HepG2 (cell line): ENCODE data around the gene THOC6. TPM values are rescaled to one million over a fixed set of nuclear protein-coding genes. Genes with fewer than 3 reads are reported as not detected.

ENCODE experiments used
- ATAC-seq: fragments of 200-7000 bp; cut with Tn5 transposase; 3 replicates; pipeline ENCODE4 v1.9.1; 2020; ENCODE audit warnings: mild to moderate bottlenecking, moderate library complexity
- BruUV-seq: library from RNA; stranded (reverse); fragments of 400-500 nt; replicated peaks from 2 replicates; lab custom pipeline; 2021; lab: Mats Ljungman, UMichigan
- CTCF ChIA-PET: fragments of 300-600 bp; formaldehyde crosslinking; extraction: SDS; loops from one replicate; lab custom pipeline; 2021; ENCODE audit warnings: low total read pairs, inconsistent platforms, low intra/inter-chr PET ratio; lab: Yijun Ruan, JAX
- POLR2A ChIA-PET: fragments of 350-600 bp; sonication (Branson Sonifier 250); formaldehyde crosslinking; loops from one replicate; lab custom pipeline; 2020; ENCODE audit warnings: antibody characterized with exemption, inconsistent platforms; lab: Yijun Ruan, JAX
- DNase-seq: peaks from one replicate; pipeline ENCODE4 v3.0.0-alpha.2; 2015; ENCODE audit warnings: low spot score
- FAIRE-seq: peaks from 3 replicates; lab custom pipeline; 2011; peaks lifted over from hg19 to GRCh38; lab: Jason Lieb, UNC
- H2AFZ ChIP-seq: one replicate; pipeline ENCODE4 v1.6.1; 2011; ENCODE audit warnings: low read length, inconsistent platforms
- H3K27ac ChIP-seq: fragments of 300-600 bp; 3 replicates; pipeline ENCODE4 v1.8.0; 2011; ENCODE audit warnings: mixed run types, mild to moderate bottlenecking, mixed read lengths, low read length, inconsistent platforms; ENCODE audit not compliant: insufficient read depth; ENCODE audit errors: extremely low read length
- H3K27me3 ChIP-seq, 2 experiments: fragments of 200-600 bp in 1 of 2; 2 replicates in 1 of 2; 3 replicates in 1 of 2; pipeline versions ENCODE4 v1.6.0 to v1.8.0; 2011; ENCODE audit warnings: low read length in 2 of 2, mild to moderate bottlenecking in 2 of 2, moderate library complexity in 2 of 2, inconsistent platforms in 1 of 2; ENCODE audit not compliant: insufficient read depth in 2 of 2, control insufficient read depth in 1 of 2
- H3K36me3 ChIP-seq, 2 experiments: fragments of 200-600 bp in 1 of 2; replicated peaks in 1 of 2; 2 replicates in 1 of 2; 3 replicates in 1 of 2; pipeline versions ENCODE4 v1.5.1 to v1.8.0; 2011; ENCODE audit warnings: low read length in 2 of 2, inconsistent platforms in 1 of 2; ENCODE audit not compliant: insufficient read depth in 2 of 2, control insufficient read depth in 1 of 2
- H3K4me1 ChIP-seq: 2 replicates; pipeline ENCODE4 v1.5.1; 2012; ENCODE audit warnings: low read length, inconsistent platforms; ENCODE audit not compliant: insufficient read depth
- H3K4me2 ChIP-seq: 2 replicates; pipeline ENCODE4 v1.6.0; 2011; ENCODE audit warnings: low read depth, low read length, inconsistent platforms
- H3K4me3 ChIP-seq, 3 experiments: fragments of 200-600 bp in 1 of 3; sonication (generic), shearing (Covaris generic) in 1 of 3; replicated peaks in 1 of 3; 2 replicates each; pipeline ENCODE4 v1.5.1; 2011 to 2016; ENCODE audit warnings: low read length in 3 of 3, inconsistent platforms in 2 of 3, low read depth in 2 of 3, mild to moderate bottlenecking in 2 of 3, control low read depth in 1 of 3, mixed read lengths in 1 of 3; ENCODE audit not compliant: insufficient read depth in 1 of 3
- H3K79me2 ChIP-seq: one replicate; pipeline ENCODE4 v1.6.1; 2011; ENCODE audit warnings: low read length, inconsistent platforms; ENCODE audit not compliant: insufficient read depth
- H3K9ac ChIP-seq: 2 replicates; pipeline ENCODE4 v1.6.0; 2011; ENCODE audit warnings: mild to moderate bottlenecking, low read depth, low read length, inconsistent platforms; ENCODE audit not compliant: insufficient read depth
- H3K9me3 ChIP-seq: 2 replicates; pipeline ENCODE4 v1.5.1; 2012; ENCODE audit warnings: mild to moderate bottlenecking, low read length
- H4K20me1 ChIP-seq: 2 replicates; pipeline ENCODE4 v1.6.0; 2011; ENCODE audit warnings: inconsistent platforms, mild to moderate bottlenecking, low read length, moderate library complexity; ENCODE audit not compliant: insufficient read depth
- BHLHE40 ChIP-seq: IDR thresholded peaks from 2 replicates; pipeline ENCODE4 v1.6.1; 2011; ENCODE audit warnings: low read length, improper control_type of control experiment
- CEBPG ChIP-seq: IDR thresholded peaks from 2 replicates; pipeline ENCODE4 v1.6.1; 2016
- FOSL2 ChIP-seq: sonication (generic); formaldehyde crosslinking; IDR thresholded peaks from 2 replicates; pipeline ENCODE4 v1.4.0; 2020; ENCODE audit warnings: missing genetic modification reagents
- FOXC1 ChIP-seq: sonication (generic); formaldehyde crosslinking; IDR thresholded peaks from 2 replicates; pipeline ENCODE4 v1.8.0; 2022; ENCODE audit warnings: mild to moderate bottlenecking, missing genetic modification reagents, borderline replicate concordance
- RARA ChIP-seq: IDR thresholded peaks from 2 replicates; pipeline ENCODE4 v1.6.1; 2016; ENCODE audit warnings: missing genetic modification reagents, missing compliant biosample characterization
- SOX13 ChIP-seq, 3 experiments: fragments of 450-650 bp in 1 of 3; sonication (generic) in 1 of 3; formaldehyde crosslinking in 1 of 3; IDR thresholded peaks in 2 of 3; conservative IDR thresholded peaks in 1 of 3; 2 replicates each; pipeline versions ENCODE4 v1.5.0 to v1.6.1; 2016 to 2020; ENCODE audit warnings: antibody characterized with exemption in 1 of 3, mild to moderate bottlenecking in 1 of 3, missing compliant biosample characterization in 1 of 3, missing genetic modification reagents in 1 of 3, moderate library complexity in 1 of 3
- SOX6 ChIP-seq, 2 experiments: fragments of 450-650 bp in 1 of 2; sonication (generic) in 1 of 2; formaldehyde crosslinking in 1 of 2; IDR thresholded peaks; 2 replicates each; pipeline versions ENCODE4 v1.4.0 to v1.6.1; 2017 to 2020; ENCODE audit warnings: antibody characterized with exemption in 1 of 2, mild to moderate bottlenecking in 1 of 2, missing genetic modification reagents in 1 of 2
- TAF1 ChIP-seq: sonication (generic); formaldehyde crosslinking; IDR thresholded peaks from 2 replicates; pipeline ENCODE4 v1.4.0; 2020; ENCODE audit warnings: missing genetic modification reagents
- THAP11 ChIP-seq: IDR thresholded peaks from 2 replicates; pipeline ENCODE4 v1.6.1; 2016; ENCODE audit warnings: missing biosample characterization, missing genetic modification reagents
- TP53 ChIP-seq: sonication (generic); formaldehyde crosslinking; conservative IDR thresholded peaks from 2 replicates; pipeline ENCODE4 v1.4.0; 2020; ENCODE audit warnings: missing genetic modification reagents
- ZBTB3 ChIP-seq: sonication (generic); formaldehyde crosslinking; IDR thresholded peaks from 2 replicates; pipeline ENCODE4 v1.4.0; 2020; ENCODE audit warnings: low read depth, mild to moderate bottlenecking, moderate library complexity, missing genetic modification reagents, borderline replicate concordance
- ZEB1 ChIP-seq: IDR thresholded peaks from 2 replicates; pipeline ENCODE4 v1.6.1; 2012; ENCODE audit warnings: mild to moderate bottlenecking, low read depth, inconsistent platforms; ENCODE audit not compliant: insufficient replicate concordance
- ZNF17 ChIP-seq: sonication (generic); formaldehyde crosslinking; IDR thresholded peaks from 2 replicates; pipeline ENCODE4 v1.5.0; 2020; ENCODE audit warnings: mild to moderate bottlenecking, missing genetic modification reagents
- ZNF3 ChIP-seq: IDR thresholded peaks from 2 replicates; pipeline ENCODE4 v1.7.0; 2017; ENCODE audit warnings: inconsistent platforms
- ZNF792 ChIP-seq: IDR thresholded peaks from 2 replicates; pipeline ENCODE4 v1.6.1; 2016
- WGBS: methylation state at CpG from one replicate; pipeline ENCODE4 v1.1.6; 2017; ENCODE audit warnings: low lambda C conversion rate; 5-methylcytosine and 5-hydroxymethylcytosine counted together
- in situ Hi-C: cut with HindIII; loops from 2 replicates; pipeline ENCODE4 v1.10.0; 2017; ENCODE audit warnings: low pct_unique_long_range_greater_than_20kb; ENCODE audit not compliant: extremely low pct_ligation_motif_present
- intact Hi-C: fragments of 100-400 bp; cut with micrococcal nuclease; formaldehyde crosslinking; loops from one replicate; pipeline ENCODE4 v1.10.0; 2022; ENCODE audit not compliant: unreplicated experiment
- polyA plus RNA-seq, 8 experiments: library from polyadenylated mRNA; depleted of rRNA in 3 of 8; stranded (reverse) in 7 of 8; unstranded in 1 of 8; fragments of >200 nt; fragmentation: Illumina TruSeq in 4 of 8; extraction: Trizol in 4 of 8; gene quantifications; 2 replicates each; pipeline versions ENCODE4 v1.2.1 to v1.2.3, GENCODE V29; 2011 to 2016; ENCODE audit warnings: low read depth in 4 of 8, missing spikeins in 1 of 8, mixed read lengths in 1 of 8; ENCODE audit not compliant: insufficient read depth in 1 of 8
- total RNA-seq, 5 experiments: library from RNA; depleted of rRNA; stranded (reverse); fragments of >200 nt; fragmentation: Illumina TruSeq; extraction: Trizol; gene quantifications; 2 replicates each; pipeline ENCODE4 v1.2.3, GENCODE V29; 2016; ENCODE audit warnings: low read depth in 1 of 5
- TF ChIP-seq, protein P1 (sequence below): sonication (generic); formaldehyde crosslinking; IDR thresholded peaks from 2 replicates; pipeline ENCODE4 v1.8.1; 2023; ENCODE audit warnings: mild to moderate bottlenecking, missing genetic modification reagents, borderline replicate concordance
- TF ChIP-seq, protein P2 (sequence below): sonication (generic); formaldehyde crosslinking; IDR thresholded peaks from 2 replicates; pipeline ENCODE4 v1.4.0; 2020; ENCODE audit warnings: missing genetic modification reagents
- TF ChIP-seq, protein P3 (sequence below): sonication (generic); formaldehyde crosslinking; IDR thresholded peaks from 2 replicates; pipeline ENCODE4 v1.8.0; 2023; ENCODE audit warnings: mild to moderate bottlenecking, missing genetic modification reagents
- TF ChIP-seq, protein P4 (sequence below): sonication (generic); formaldehyde crosslinking; IDR thresholded peaks from 2 replicates; pipeline ENCODE4 v1.4.0; 2020; ENCODE audit warnings: missing genetic modification reagents
- TF ChIP-seq, protein P5 (sequence below): sonication (generic); formaldehyde crosslinking; IDR thresholded peaks from 2 replicates; pipeline ENCODE4 v1.4.0; 2020; ENCODE audit warnings: mild to moderate bottlenecking, missing genetic modification reagents

THOC6 gene
- total and polyA plus RNA-seq, 2 of the 13 experiments (the other 11 are each of a cell fraction or from before 2014, with no cell fraction given): 32.1 to 37.0 TPM

DNA sequence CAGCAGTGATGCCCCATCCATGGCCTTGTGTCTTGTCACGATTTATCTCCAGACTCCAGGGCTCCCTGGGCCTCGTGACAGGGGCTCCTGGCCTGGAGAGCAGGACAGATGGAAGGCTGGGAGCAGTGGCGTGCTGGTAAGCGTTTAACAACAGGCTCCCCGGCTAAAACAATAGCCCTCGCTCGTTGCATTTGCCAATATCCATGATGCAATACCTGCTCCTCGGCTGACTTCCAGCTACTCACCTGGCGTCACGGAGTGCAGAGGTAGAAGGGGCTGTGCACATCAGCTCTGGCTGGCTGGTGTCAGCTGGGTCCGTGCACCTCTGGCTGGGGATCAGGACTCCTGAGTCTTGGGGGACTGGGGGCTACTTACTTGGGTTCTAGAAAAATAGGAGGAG lies 14.4 kb downstream of the THOC6 start:
- Histone ChIP-seq H3K27me3 (peaks cover 16 to 73% of the 10 kb centered on the region in 2 experiments; a peak in 4 of 5 replicates), H3K36me3 (no peaks in the 10 kb centered on the region), H3K4me2 (no peak overlapping the region), H3K79me2 (no peaks in the 10 kb centered on the region), H2AFZ (no peak overlapping the region), H3K9ac (no peak overlapping the region), H4K20me1 (no peaks in the 10 kb centered on the region), H3K4me3 (no peak overlapping the region), H3K4me1 (peaks cover 34% of the 10 kb centered on the region), H3K9me3 (no peaks in the 10 kb centered on the region), H3K27ac (no peak overlapping the region)
- FAIRE-seq (no peak), ATAC-seq (peak; percentile 10; the same call in 2 of the 3 replicates), DNase-seq (peak; percentile 33)
- ChIA-PET POLR2A (interaction anchor here (0.7 to 1.4 kb wide), 6 partner anchors 10 to 28 kb away, joined by 3 to 5 read pairs (median 4); partner anchors contain the start of genes HCFC1R1, IL32 and THOC6), CTCF (no interaction called here)
- BruUV-seq: no TSS peak
- in situ Hi-C loops (no loop called here), intact Hi-C loops (no loop called here)
- WGBS: 8% methylated on average over 3 of the region's 11 CpGs
- TF ChIP-seq, protein P1, sequence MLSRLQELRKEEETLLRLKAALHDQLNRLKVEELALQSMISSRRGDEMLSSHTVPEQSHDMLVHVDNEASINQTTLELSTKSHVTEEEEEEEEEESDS (CRISPR knock-in tag): no peak
- TF ChIP-seq ZEB1 (peak; percentile 63), ZNF17 (no peak), CEBPG (CRISPR knock-in tag) (peak; percentile 94), ZBTB3 (CRISPR knock-in tag) (no peak), TAF1 (CRISPR knock-in tag) (no peak), SOX6 (IDR thresholded peaks at IDR 0.05) (no peak), SOX6 (CRISPR knock-in tag; IDR thresholded peaks at IDR 0.05) (peak; percentile 91), ZNF792 (peak; percentile 67; the same call in 1 of the 2 replicates), FOSL2 (peak; percentile 43; the same call in 1 of the 2 replicates), SOX13 (IDR thresholded peaks at IDR 0.05) (peak; percentile 65; the same call in 1 of the 2 replicates), SOX13 (CRISPR knock-in tag; conservative IDR thresholded peaks at IDR 0.05 in 1 of 2, IDR thresholded peaks at IDR 0.05 in 1 of 2) (peak in 1 of 2 experiments; percentile 88; a peak in 2 of 4 replicates), BHLHE40 (peak; percentile 9; the same call in 1 of the 2 replicates), FOXC1 (no peak), ZNF3 (CRISPR knock-in tag) (no peak), THAP11 (CRISPR knock-in tag) (0 out of 2 replicates have a peak, but pooled peaks have one; percentile 31), TP53 (CRISPR knock-in tag) (no peak), RARA (CRISPR knock-in tag) (no peak)
- TF ChIP-seq, protein P2, sequence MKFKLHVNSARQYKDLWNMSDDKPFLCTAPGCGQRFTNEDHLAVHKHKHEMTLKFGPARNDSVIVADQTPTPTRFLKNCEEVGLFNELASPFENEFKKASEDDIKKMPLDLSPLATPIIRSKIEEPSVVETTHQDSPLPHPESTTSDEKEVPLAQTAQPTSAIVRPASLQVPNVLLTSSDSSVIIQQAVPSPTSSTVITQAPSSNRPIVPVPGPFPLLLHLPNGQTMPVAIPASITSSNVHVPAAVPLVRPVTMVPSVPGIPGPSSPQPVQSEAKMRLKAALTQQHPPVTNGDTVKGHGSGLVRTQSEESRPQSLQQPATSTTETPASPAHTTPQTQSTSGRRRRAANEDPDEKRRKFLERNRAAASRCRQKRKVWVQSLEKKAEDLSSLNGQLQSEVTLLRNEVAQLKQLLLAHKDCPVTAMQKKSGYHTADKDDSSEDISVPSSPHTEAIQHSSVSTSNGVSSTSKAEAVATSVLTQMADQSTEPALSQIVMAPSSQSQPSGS (CRISPR knock-in tag): 0 out of 2 replicates have a peak, but pooled peaks have one; percentile 47
- TF ChIP-seq, protein P3, sequence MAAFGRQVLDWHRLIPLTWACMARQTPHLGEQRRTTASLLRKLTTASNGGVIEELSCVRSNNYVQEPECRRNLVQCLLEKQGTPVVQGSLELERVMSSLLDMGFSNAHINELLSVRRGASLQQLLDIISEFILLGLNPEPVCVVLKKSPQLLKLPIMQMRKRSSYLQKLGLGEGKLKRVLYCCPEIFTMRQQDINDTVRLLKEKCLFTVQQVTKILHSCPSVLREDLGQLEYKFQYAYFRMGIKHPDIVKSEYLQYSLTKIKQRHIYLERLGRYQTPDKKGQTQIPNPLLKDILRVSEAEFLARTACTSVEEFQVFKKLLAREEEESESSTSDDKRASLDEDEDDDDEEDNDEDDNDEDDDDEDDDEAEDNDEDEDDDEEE (CRISPR knock-in tag): no peak
- TF ChIP-seq, protein P4, sequence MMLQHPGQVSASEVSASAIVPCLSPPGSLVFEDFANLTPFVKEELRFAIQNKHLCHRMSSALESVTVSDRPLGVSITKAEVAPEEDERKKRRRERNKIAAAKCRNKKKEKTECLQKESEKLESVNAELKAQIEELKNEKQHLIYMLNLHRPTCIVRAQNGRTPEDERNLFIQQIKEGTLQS (CRISPR knock-in tag): peak; percentile 76
- TF ChIP-seq, protein P5, sequence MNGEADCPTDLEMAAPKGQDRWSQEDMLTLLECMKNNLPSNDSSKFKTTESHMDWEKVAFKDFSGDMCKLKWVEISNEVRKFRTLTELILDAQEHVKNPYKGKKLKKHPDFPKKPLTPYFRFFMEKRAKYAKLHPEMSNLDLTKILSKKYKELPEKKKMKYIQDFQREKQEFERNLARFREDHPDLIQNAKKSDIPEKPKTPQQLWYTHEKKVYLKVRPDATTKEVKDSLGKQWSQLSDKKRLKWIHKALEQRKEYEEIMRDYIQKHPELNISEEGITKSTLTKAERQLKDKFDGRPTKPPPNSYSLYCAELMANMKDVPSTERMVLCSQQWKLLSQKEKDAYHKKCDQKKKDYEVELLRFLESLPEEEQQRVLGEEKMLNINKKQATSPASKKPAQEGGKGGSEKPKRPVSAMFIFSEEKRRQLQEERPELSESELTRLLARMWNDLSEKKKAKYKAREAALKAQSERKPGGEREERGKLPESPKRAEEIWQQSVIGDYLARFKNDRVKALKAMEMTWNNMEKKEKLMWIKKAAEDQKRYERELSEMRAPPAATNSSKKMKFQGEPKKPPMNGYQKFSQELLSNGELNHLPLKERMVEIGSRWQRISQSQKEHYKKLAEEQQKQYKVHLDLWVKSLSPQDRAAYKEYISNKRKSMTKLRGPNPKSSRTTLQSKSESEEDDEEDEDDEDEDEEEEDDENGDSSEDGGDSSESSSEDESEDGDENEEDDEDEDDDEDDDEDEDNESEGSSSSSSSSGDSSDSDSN (CRISPR knock-in tag): peak; percentile 25; the same call in 1 of the 2 replicates
